HL-60 (cell line): ENCODE data around the gene BAHCC1.

Experiments
- GABPA ChIP-seq: IDR thresholded peaks from 2 replicates; pipeline ENCODE4 v1.6.1; 2012; ENCODE audit warnings: low read depth
- POLR2AphosphoS5 ChIP-seq: IDR thresholded peaks from 2 replicates; pipeline ENCODE4 v1.6.1; 2012; ENCODE audit warnings: low read depth
- SPI1 ChIP-seq: IDR thresholded peaks from 2 replicates; pipeline ENCODE4 v1.6.1; 2012; ENCODE audit warnings: low read depth, mild to moderate bottlenecking, borderline replicate concordance
- TF ChIP-seq, protein P1 (sequence below): IDR thresholded peaks from one replicate; pipeline ENCODE4 v1.5.1; 2011; ENCODE audit warnings: low read length, control low read depth, inconsistent platforms; ENCODE audit not compliant: insufficient read depth
- TF ChIP-seq, protein P2 (sequence below): IDR thresholded peaks from 2 replicates; pipeline ENCODE4 v1.6.1; 2012; ENCODE audit warnings: low read depth; ENCODE audit not compliant: insufficient replicate concordance

- TF ChIP-seq, protein P1, sequence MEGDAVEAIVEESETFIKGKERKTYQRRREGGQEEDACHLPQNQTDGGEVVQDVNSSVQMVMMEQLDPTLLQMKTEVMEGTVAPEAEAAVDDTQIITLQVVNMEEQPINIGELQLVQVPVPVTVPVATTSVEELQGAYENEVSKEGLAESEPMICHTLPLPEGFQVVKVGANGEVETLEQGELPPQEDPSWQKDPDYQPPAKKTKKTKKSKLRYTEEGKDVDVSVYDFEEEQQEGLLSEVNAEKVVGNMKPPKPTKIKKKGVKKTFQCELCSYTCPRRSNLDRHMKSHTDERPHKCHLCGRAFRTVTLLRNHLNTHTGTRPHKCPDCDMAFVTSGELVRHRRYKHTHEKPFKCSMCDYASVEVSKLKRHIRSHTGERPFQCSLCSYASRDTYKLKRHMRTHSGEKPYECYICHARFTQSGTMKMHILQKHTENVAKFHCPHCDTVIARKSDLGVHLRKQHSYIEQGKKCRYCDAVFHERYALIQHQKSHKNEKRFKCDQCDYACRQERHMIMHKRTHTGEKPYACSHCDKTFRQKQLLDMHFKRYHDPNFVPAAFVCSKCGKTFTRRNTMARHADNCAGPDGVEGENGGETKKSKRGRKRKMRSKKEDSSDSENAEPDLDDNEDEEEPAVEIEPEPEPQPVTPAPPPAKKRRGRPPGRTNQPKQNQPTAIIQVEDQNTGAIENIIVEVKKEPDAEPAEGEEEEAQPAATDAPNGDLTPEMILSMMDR, result no peak
- TF ChIP-seq POLR2AphosphoS5 (no peak), GABPA (no peak), SPI1 (no peak)
- TF ChIP-seq, protein P2, sequence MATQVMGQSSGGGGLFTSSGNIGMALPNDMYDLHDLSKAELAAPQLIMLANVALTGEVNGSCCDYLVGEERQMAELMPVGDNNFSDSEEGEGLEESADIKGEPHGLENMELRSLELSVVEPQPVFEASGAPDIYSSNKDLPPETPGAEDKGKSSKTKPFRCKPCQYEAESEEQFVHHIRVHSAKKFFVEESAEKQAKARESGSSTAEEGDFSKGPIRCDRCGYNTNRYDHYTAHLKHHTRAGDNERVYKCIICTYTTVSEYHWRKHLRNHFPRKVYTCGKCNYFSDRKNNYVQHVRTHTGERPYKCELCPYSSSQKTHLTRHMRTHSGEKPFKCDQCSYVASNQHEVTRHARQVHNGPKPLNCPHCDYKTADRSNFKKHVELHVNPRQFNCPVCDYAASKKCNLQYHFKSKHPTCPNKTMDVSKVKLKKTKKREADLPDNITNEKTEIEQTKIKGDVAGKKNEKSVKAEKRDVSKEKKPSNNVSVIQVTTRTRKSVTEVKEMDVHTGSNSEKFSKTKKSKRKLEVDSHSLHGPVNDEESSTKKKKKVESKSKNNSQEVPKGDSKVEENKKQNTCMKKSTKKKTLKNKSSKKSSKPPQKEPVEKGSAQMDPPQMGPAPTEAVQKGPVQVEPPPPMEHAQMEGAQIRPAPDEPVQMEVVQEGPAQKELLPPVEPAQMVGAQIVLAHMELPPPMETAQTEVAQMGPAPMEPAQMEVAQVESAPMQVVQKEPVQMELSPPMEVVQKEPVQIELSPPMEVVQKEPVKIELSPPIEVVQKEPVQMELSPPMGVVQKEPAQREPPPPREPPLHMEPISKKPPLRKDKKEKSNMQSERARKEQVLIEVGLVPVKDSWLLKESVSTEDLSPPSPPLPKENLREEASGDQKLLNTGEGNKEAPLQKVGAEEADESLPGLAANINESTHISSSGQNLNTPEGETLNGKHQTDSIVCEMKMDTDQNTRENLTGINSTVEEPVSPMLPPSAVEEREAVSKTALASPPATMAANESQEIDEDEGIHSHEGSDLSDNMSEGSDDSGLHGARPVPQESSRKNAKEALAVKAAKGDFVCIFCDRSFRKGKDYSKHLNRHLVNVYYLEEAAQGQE, result no peak
These were observed 11.5 kb upstream of the BAHCC1 start for GRCh38 chr17:81383504-81384421.
